ENCODE results near the gene PRF1.

DNA sequence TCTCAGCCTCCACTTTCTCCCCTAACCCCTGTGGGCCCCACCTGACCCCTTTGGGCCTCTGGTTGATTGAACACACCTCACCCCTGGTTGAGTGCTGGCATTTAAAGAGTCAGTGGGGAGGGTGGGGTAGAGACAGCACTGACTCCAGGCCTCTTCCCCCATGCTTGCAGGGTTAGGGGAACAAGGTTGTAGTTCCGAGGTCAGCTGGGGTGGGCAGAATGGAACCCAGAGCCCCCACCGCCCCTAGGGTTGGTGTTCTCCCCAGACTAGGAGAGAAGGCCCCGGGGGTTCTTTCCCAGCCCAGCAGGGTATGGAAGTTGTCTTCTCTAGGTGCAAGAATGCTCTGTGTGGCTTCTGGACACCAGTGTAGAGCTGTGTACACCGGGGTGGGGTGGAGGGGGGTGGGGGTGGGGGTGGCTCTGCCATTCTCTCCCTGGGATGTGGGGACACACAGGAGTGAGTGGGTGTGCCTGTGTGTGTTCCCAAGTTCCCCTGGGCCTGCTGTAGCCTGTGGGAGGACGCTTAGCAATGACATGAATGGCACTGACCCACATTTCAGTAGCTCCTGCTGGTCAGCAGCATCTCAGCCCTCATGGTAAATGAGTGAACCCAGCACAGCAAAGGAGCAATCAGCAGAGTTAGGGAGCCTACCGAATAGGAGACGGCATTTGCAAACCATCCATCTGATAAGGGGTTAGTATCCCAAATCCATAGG lies 33.6 kb downstream of the PRF1 start:
- TF ChIP-seq, protein P1, sequence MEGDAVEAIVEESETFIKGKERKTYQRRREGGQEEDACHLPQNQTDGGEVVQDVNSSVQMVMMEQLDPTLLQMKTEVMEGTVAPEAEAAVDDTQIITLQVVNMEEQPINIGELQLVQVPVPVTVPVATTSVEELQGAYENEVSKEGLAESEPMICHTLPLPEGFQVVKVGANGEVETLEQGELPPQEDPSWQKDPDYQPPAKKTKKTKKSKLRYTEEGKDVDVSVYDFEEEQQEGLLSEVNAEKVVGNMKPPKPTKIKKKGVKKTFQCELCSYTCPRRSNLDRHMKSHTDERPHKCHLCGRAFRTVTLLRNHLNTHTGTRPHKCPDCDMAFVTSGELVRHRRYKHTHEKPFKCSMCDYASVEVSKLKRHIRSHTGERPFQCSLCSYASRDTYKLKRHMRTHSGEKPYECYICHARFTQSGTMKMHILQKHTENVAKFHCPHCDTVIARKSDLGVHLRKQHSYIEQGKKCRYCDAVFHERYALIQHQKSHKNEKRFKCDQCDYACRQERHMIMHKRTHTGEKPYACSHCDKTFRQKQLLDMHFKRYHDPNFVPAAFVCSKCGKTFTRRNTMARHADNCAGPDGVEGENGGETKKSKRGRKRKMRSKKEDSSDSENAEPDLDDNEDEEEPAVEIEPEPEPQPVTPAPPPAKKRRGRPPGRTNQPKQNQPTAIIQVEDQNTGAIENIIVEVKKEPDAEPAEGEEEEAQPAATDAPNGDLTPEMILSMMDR (conservative IDR thresholded peaks at IDR 0.05; ENCODE audit: low read depth in 2 of 2) = no peak
- TF ChIP-seq, protein P2, sequence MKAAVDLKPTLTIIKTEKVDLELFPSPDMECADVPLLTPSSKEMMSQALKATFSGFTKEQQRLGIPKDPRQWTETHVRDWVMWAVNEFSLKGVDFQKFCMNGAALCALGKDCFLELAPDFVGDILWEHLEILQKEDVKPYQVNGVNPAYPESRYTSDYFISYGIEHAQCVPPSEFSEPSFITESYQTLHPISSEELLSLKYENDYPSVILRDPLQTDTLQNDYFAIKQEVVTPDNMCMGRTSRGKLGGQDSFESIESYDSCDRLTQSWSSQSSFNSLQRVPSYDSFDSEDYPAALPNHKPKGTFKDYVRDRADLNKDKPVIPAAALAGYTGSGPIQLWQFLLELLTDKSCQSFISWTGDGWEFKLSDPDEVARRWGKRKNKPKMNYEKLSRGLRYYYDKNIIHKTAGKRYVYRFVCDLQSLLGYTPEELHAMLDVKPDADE (IDR thresholded peaks at IDR 0.05) = no peak
- TF ChIP-seq JUNB (IDR thresholded peaks at IDR 0.05; ENCODE audit: unreplicated experiment) = no peak
- TF ChIP-seq CREB1 (CRISPR knock-in tag; IDR thresholded peaks at IDR 0.05; ENCODE audit: low read depth) = no peak
